Stromal cell of bone marrow (primary cell): Measurements from ENCODE around the gene PRKCE.

Source experiments
- DNase-seq: peaks from one replicate; pipeline ENCODE4 v3.0.0-alpha.2; 2012; ENCODE audit warnings: low read depth

The PRKCE gene

DNA sequence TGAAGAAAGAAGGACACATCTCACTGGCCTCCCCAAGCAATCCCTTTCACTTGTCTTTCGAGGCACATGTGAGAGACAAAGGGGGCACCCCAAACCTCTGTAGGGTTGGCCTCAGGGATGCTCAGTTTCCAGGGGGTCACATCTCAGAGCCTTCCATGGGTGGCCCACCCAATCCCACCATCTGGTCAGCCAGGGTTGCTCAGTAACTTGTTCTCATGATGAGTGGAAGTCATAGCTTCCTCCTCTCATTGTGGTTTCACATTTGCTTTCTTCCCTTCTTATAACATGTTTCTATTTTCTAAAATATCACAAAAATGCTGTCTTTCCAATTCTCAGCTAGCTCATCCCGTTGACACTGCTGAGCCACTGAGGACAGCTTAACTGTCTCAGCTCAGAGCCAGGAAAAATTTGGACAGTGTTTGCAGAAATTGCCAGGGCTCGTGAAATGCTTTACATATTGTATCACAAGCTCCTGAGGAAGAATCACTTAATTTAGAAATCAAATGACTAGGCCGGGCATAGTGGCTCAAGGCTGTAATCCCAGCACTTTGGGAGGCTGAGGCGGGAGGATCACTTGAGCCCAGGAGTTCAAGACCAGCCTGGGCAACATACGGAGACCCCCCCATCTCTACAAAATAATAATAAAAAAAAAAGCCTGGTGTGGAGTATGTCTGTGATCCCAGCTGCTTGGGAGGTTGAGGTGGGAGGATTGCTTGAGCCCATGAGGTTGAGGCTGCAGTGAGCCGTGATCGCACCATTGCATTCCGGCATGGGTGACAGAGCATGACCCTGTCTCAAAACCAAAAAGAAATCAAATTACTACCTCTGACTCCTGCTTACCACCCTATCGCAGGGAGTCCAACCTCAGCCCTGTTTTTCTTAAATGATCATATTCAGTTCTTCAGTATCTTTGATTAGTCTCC, 129.3 kb downstream of the PRKCE start:
- no peak for DNase-seq

- no peak for DNase-seq
Measured at GRCh38 chr2:45781464-45781811, 130.0 kb downstream of the PRKCE start.

DNA sequence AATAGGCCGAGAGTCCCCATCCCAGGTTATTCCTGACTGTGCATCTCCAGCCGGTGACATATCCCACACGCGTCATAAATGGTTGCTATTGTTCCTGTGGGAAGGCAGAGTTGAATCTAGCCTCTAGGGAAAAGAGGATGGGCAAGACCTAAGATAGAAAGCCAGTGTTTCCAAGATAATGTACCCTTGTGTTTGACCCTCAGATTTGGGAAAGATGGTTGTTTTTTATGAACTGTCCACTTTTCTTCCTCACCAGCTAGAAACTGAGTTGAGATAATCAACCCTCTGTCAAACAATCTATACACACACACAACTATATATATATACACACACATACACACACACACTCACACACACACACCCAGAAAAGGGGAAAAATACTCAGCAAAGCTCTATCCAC, 131.0 kb downstream of the PRKCE start:
- no peak for DNase-seq

DNA sequence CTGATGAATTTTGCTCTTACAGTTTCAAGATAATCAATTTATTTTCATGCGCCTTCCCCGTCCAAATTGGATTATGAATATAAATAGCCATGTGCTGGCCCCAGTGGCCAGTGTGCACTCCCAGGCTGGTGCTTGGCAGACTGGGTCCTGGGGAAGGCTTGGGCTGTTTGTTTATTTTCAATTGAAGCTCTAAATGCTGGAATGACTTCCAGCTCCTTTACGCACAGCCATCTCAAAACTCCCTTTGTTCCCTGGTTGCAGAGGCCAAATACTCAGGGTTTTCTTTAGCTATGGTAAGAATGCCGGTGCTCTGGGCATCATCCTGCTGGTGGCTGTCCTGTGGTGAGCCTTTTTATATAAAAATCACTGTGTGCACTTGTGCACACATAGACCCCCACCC, 131.5 kb downstream of the PRKCE start:
- DNase-seq = no peak

GRCh38 chr2:45786030-45786835, 134.8 kb downstream of the PRKCE start:
- DNase-seq = no peak

GRCh38 chr2:45786836-45787357, 135.4 kb downstream of the PRKCE start:
- peak; percentile 22 for DNase-seq

DNA sequence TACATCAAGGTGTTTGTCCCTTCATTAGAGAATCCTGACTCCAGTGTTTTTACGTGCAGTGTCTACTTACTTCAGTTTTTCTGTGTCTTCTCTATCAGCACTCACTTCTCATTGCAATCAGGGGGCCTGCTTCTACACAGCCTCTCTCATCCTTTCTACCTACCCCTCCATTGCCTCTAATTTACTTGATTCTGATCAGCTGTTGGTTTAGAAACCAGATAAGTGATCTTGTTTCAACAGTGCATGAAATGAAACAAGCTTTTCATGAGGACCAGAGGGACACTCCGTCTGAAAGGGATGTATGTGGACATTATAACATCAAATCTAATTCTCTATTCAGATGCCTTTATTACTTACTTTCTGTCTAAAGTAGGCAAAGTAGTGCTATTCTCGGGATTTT, 136.9 kb downstream of the PRKCE start:
- DNase-seq = no peak

- DNase-seq = no peak
Measured at GRCh38 chr2:45789317-45789716, 137.8 kb downstream of the PRKCE start.

DNA sequence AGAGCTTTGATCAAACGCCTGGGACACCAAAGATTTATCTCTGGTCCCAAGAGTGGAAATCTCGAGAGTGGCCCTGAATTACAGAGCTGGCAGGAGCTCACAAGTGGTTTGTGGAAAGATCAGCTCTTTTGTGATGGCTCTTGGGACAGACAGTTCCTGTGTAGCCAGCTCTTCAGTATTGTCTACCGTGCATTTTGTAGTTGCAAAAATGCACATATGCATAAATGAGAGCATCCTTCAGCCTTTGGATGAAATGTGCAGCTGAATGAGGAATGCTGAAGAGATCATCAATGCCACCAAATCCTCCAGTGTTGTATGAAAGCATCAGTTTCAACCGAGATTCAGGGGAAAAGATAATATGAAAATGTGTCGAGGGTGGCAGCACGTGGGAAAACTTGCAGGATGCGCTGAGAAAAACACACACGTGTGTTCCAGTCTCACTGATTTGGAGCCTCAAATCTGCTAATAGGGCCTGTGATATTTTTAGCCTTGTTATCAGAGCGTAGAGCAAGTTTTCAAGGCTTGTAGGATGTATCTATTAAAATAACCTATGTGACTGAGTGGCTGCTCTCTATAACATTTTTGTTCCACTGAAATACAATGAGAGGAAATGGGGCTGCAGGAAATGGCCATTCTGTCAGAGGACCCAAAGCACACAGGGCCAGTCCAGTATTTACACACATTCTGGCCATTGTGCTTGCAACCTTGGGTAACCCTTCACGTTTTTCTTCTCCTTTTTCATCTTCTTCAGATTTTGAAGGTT, 138.7 kb downstream of the PRKCE start:
- DNase-seq = no peak

GRCh38 chr2:45793305-45793962, 142.0 kb downstream of the PRKCE start:
- no peak for DNase-seq

DNA sequence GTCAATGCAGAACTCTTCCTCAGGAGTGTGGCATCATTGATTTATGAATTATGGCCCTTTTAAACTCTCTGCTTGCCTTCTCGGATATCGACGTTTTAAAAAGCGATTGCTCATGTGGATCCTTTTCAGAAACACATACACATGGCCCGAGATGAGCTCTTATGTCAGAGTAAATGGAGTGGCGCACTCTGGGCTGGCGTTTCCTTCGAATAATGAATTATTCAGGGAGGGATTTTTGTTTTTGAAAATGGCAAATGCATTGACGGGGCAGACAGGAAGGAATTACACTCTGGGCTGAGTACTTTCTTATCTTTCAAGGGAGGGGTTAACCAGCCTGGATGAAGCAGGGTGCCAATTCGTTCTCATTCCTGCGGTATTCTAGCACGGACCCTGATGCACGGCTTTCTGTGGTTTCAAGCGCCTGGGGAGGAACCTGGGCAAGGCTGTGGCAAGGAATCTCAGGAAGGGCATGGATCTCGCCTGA, 142.7 kb downstream of the PRKCE start:
- DNase-seq = no peak

DNA sequence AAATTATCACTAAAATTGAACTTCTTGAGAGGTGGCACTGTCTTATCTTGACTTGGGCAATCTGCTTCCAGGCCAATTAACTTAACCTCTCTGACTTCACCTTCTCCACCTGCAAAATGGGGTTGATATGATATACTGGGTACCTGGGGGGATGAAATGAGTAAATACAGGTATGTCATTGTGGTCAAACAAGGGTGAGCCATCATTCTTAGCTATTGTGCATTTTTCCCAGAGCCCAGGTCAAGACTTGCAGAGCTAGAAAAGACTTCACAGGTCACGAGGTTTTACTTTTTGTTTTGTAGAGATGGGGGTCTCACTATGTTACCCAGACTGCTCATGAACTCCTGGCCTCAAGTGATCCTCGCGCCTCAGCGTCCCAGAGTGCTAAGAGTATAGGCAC, 145.0 kb downstream of the PRKCE start:
- no peak for DNase-seq

- no peak for DNase-seq
Measured at GRCh38 chr2:45797451-45798230, 146.2 kb downstream of the PRKCE start.

DNA sequence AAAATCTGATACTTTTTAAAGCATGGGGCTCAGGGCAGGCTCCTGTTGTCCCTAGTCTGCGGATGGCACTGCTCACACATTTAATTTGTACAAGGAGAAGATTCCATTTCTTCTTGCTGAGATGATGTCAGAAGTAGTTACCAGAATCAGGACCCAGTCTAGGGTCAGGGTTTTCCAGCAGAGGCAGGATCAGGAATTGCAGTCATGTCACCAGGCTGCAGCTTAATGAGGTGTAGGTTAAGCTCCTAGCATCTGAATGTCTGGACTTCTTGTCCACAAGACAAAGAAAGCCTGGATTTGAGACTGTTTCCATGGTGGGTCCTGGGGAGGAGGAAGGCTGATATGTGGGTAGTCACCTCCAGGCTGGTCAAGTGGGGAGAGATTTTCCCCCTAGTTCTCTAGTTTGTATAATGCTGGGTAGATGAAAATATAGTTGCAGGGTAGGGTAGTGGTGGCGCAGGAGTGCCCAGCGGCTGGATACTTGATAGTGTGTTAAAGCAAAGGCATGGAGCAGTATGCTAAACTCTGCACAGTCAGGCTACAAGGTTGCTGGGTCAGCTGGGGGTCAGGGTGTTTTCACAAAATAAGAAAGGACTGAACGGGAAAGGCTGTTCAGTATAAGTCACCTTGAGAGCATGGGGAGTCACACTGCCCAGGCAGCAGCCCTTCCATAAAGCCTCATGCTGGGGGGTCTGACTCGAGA, 148.4 kb downstream of the PRKCE start:
- DNase-seq = no peak

DNA sequence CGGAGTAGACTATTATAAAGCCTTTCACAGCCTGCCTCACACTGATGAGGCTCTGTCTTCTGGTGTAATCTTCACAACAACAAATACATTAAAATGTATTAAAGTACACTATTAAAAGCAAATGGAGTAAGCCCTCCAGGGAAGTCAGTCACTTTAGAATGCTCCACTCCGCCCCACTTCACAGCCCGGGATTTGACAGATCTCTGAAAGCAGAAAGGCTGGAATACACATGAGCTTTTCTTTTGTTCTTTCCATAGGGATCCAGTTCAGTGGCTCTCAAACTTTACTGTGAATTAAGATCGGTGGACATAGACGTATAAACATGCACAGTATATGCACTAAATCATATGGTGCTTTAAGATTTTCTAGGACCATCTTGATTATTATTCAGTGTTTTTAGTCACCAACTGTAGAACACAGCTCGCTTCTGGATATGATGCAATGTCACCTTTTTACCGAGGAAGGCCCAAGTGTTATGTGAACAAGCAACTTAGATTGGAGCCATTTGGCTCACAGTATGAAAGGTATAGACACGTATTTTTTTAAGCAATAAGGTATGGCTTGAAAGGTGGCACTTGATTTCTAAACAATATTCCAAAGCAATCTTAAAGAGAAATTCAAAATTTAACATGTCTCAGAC, 151.1 kb downstream of the PRKCE start:
- DNase-seq = no peak

- no peak for DNase-seq
Measured at GRCh38 chr2:45804987-45805755, 153.7 kb downstream of the PRKCE start.

GRCh38 chr2:45806563-45807358, 155.3 kb downstream of the PRKCE start:
- DNase-seq = no peak

DNA sequence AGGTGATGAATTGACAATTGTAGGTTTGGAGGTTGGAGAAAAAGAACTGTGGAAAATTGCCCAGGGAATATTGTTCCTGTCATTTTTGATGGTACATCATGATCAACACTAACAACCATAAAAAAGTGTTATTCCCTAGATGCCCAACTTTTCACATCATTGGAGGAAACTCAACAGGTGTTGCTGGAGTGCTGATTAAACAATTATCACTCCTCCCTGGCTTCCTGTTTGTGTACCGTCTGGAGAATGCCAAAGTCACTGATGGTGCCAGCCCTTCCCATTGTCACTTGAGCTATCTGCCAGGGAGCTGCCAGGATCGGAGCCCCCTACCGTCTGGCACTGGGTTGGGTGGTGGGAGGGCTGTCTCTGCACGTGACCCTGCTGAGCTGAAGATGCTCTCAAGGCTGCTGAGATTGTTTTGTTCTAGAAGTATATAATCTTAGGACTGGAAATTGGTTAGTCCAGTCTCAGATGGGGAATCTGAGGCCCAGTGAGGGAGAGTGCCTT, 156.9 kb downstream of the PRKCE start:
- DNase-seq = no peak
